HL-60 (cell line): ENCODE measurements around the gene FOCAD.

Experiments used
- GABPA ChIP-seq: IDR thresholded peaks from 2 replicates; pipeline ENCODE4 v1.6.1; 2012; ENCODE audit warnings: low read depth
- POLR2AphosphoS5 ChIP-seq: IDR thresholded peaks from 2 replicates; pipeline ENCODE4 v1.6.1; 2012; ENCODE audit warnings: low read depth
- TF ChIP-seq, protein P1 (sequence below): IDR thresholded peaks from one replicate; pipeline ENCODE4 v1.5.1; 2011; ENCODE audit warnings: low read length, control low read depth, inconsistent platforms; ENCODE audit not compliant: insufficient read depth
- TF ChIP-seq, protein P2 (sequence below): IDR thresholded peaks from 2 replicates; pipeline ENCODE4 v1.6.1; 2012; ENCODE audit warnings: low read depth; ENCODE audit not compliant: insufficient replicate concordance

DNA sequence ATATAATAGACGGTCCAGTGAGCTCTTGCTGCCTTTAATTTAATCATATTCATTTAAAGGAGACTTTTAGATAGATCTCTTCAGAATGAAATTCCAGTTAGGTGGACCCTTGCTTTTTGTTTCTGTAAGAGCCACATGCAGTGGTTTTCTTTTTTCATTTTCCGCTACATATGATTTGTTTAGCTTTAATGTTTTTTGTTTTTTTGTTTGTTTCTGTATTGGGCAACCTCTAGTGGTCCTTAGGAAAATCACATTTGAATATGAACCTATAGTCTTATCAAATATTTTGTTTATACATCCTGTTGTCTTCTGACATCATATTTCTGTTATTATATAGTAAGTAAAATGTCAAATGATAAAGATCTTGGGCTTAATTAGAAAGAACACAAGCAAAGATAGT lies 196.6 kb downstream of the FOCAD start:
- TF ChIP-seq, protein P1, sequence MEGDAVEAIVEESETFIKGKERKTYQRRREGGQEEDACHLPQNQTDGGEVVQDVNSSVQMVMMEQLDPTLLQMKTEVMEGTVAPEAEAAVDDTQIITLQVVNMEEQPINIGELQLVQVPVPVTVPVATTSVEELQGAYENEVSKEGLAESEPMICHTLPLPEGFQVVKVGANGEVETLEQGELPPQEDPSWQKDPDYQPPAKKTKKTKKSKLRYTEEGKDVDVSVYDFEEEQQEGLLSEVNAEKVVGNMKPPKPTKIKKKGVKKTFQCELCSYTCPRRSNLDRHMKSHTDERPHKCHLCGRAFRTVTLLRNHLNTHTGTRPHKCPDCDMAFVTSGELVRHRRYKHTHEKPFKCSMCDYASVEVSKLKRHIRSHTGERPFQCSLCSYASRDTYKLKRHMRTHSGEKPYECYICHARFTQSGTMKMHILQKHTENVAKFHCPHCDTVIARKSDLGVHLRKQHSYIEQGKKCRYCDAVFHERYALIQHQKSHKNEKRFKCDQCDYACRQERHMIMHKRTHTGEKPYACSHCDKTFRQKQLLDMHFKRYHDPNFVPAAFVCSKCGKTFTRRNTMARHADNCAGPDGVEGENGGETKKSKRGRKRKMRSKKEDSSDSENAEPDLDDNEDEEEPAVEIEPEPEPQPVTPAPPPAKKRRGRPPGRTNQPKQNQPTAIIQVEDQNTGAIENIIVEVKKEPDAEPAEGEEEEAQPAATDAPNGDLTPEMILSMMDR, result no peak
- TF ChIP-seq, protein P2, sequence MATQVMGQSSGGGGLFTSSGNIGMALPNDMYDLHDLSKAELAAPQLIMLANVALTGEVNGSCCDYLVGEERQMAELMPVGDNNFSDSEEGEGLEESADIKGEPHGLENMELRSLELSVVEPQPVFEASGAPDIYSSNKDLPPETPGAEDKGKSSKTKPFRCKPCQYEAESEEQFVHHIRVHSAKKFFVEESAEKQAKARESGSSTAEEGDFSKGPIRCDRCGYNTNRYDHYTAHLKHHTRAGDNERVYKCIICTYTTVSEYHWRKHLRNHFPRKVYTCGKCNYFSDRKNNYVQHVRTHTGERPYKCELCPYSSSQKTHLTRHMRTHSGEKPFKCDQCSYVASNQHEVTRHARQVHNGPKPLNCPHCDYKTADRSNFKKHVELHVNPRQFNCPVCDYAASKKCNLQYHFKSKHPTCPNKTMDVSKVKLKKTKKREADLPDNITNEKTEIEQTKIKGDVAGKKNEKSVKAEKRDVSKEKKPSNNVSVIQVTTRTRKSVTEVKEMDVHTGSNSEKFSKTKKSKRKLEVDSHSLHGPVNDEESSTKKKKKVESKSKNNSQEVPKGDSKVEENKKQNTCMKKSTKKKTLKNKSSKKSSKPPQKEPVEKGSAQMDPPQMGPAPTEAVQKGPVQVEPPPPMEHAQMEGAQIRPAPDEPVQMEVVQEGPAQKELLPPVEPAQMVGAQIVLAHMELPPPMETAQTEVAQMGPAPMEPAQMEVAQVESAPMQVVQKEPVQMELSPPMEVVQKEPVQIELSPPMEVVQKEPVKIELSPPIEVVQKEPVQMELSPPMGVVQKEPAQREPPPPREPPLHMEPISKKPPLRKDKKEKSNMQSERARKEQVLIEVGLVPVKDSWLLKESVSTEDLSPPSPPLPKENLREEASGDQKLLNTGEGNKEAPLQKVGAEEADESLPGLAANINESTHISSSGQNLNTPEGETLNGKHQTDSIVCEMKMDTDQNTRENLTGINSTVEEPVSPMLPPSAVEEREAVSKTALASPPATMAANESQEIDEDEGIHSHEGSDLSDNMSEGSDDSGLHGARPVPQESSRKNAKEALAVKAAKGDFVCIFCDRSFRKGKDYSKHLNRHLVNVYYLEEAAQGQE, result no peak
- no peak for TF ChIP-seq POLR2AphosphoS5
- no peak for TF ChIP-seq GABPA
